BE2C (cell line): ENCODE data around the gene DISC1.

Experiments
- DNase-seq: peaks from one replicate; pipeline ENCODE4 v3.0.0-alpha.2; 2020
- H3K27me3 ChIP-seq: fragments of 250-450 bp; sonication (Bioruptor Pico); 2 replicates; pipeline ENCODE4 v1.5.1; 2020; ENCODE audit warnings: mild to moderate bottlenecking
- H3K36me3 ChIP-seq: fragments of 250-450 bp; sonication (Bioruptor Pico); 2 replicates; pipeline ENCODE4 v1.5.1; 2020; ENCODE audit warnings: mild to moderate bottlenecking
- H3K4me1 ChIP-seq: fragments of 250-450 bp; sonication (Bioruptor Pico); 2 replicates; pipeline ENCODE4 v1.5.1; 2020
- H3K4me3 ChIP-seq: 2 replicates; pipeline ENCODE4 v1.5.1; 2011; ENCODE audit warnings: low read depth, low read length
- H3K9me3 ChIP-seq: fragments of 250-450 bp; sonication (Bioruptor Pico); 2 replicates; pipeline ENCODE4 v1.5.1; 2020
- CTCF ChIP-seq: IDR thresholded peaks from 2 replicates; pipeline ENCODE4 v1.5.1; 2012; ENCODE audit warnings: mild to moderate bottlenecking, low read depth, low read length

DISC1 gene

GRCh38 chr1:231991231-231991630, 364.6 kb downstream of the DISC1 start:
- Histone ChIP-seq H3K4me1 (no peaks in the 10 kb centered on the region; the same call in 1 of the 2 replicates), H3K27me3 (no peaks in the 10 kb centered on the region), H3K9me3 (no peaks in the 10 kb centered on the region), H3K4me3 (no peak overlapping the region), H3K36me3 (no peaks in the 10 kb centered on the region)
- no peak for TF ChIP-seq CTCF
- no peak for DNase-seq

GRCh38 chr1:231993968-231994455, 367.4 kb downstream of the DISC1 start:
- H3K4me1 ChIP-seq: no peaks in the 10 kb centered on the region; the same call in 1 of the 2 replicates
- TF ChIP-seq CTCF: no peak
- DNase-seq: no peak

GRCh38 chr1:231998791-231999190, 372.2 kb downstream of the DISC1 start:
- Histone ChIP-seq H3K4me3 (no peak overlapping the region), H3K4me1 (no peaks in the 10 kb centered on the region), H3K27me3 (no peaks in the 10 kb centered on the region), H3K36me3 (no peaks in the 10 kb centered on the region), H3K9me3 (no peaks in the 10 kb centered on the region)
- no peak for DNase-seq
- no peak for TF ChIP-seq CTCF

More at GRCh38 chr1:231993968-231994455, 367.4 kb downstream of the DISC1 start:
- Histone ChIP-seq H3K4me3 (no peak overlapping the region), H3K9me3 (no peaks in the 10 kb centered on the region), H3K27me3 (no peaks in the 10 kb centered on the region), H3K36me3 (no peaks in the 10 kb centered on the region)

- no peaks in the 10 kb centered on the region for H3K36me3 ChIP-seq
- no peak for TF ChIP-seq CTCF
- H3K9me3 ChIP-seq: no peaks in the 10 kb centered on the region
- no peak for DNase-seq
- H3K4me1 ChIP-seq: no peaks in the 10 kb centered on the region
- no peaks in the 10 kb centered on the region for H3K27me3 ChIP-seq
- no peak overlapping the region for H3K4me3 ChIP-seq
These were observed 378.7 kb downstream of the DISC1 start for GRCh38 chr1:232005300-232005699.

- Histone ChIP-seq H3K4me1 (0 out of 2 replicates have a peak, but pooled peaks cover 9% of the 10 kb centered on the region), H3K9me3 (no peaks in the 10 kb centered on the region), H3K4me3 (no peak overlapping the region), H3K36me3 (no peaks in the 10 kb centered on the region), H3K27me3 (no peaks in the 10 kb centered on the region)
- no peak for DNase-seq
- TF ChIP-seq CTCF: no peak
These were observed 383.2 kb downstream of the DISC1 start for GRCh38 chr1:232009741-232010140.

- no peak for TF ChIP-seq CTCF
- Histone ChIP-seq H3K4me3 (no peak overlapping the region), H3K4me1 (0 out of 2 replicates have a peak, but pooled peaks cover 9% of the 10 kb centered on the region), H3K9me3 (no peaks in the 10 kb centered on the region), H3K27me3 (no peaks in the 10 kb centered on the region), H3K36me3 (no peaks in the 10 kb centered on the region)
- no peak for DNase-seq
These were observed 385.4 kb downstream of the DISC1 start for GRCh38 chr1:232011961-232012360.
